Breast epithelium (tissue), 4 donors: Measurements from ENCODE around the gene PAX7. TPM values are rescaled to one million over a fixed set of nuclear protein-coding genes. Genes with fewer than 3 reads are reported as not detected.

Experiments
- DNase-seq, 2 donors: peaks; one replicate each; pipeline ENCODE4 v3.0.0-alpha.2; 2019; ENCODE audit warnings: low spot score in 2 of 2
- H3K27ac ChIP-seq, 2 donors: fragments of 200-600 bp; sonication (generic) in 1 of 2; one replicate each; pipeline ENCODE4 v1.5.1; 2016 to 2019; ENCODE audit warnings: mild to moderate bottlenecking in 1 of 2
- H3K27me3 ChIP-seq, 2 donors: fragments of 200-600 bp; sonication (generic) in 1 of 2; one replicate each; pipeline versions ENCODE4 v1.5.1 to v1.6.0; 2017 to 2019; ENCODE audit warnings: control low read depth in 1 of 2, mild to moderate bottlenecking in 1 of 2
- H3K36me3 ChIP-seq: fragments of 200-600 bp; one replicate; pipeline ENCODE4 v1.5.1; 2019
- H3K4me1 ChIP-seq, 2 donors: fragments of 200-600 bp; sonication (generic); one replicate each; pipeline ENCODE4 v1.5.1; 2016 to 2019; ENCODE audit warnings: control low read depth in 1 of 2
- H3K4me3 ChIP-seq, 3 donors: fragments of 200-600 bp; sonication (generic); 1 replicate in 2 of 3; 2 replicates in 1 of 3; pipeline ENCODE4 v1.5.1; 2016 to 2019; ENCODE audit warnings: mild to moderate bottlenecking in 3 of 3, moderate library complexity in 2 of 3
- H3K9me3 ChIP-seq, 2 donors: fragments of 200-600 bp; sonication (generic) in 1 of 2; one replicate each; pipeline ENCODE4 v1.5.1; 2016 to 2019; ENCODE audit warnings: control low read depth in 1 of 2
- CTCF ChIP-seq, 3 donors: fragments of 450-650 bp; IDR thresholded peaks; one replicate each; pipeline ENCODE4 v1.5.1; 2016 to 2017; ENCODE audit warnings: antibody characterized with exemption in 3 of 3, mild to moderate bottlenecking in 3 of 3, moderate library complexity in 3 of 3
- POLR2A ChIP-seq: fragments of 450-650 bp; IDR thresholded peaks from one replicate; pipeline ENCODE4 v1.6.1; 2016; ENCODE audit warnings: antibody characterized with exemption, mild to moderate bottlenecking, moderate library complexity
- POLR2AphosphoS5 ChIP-seq, 3 donors: sonication (generic); formaldehyde crosslinking; IDR thresholded peaks; one replicate each; pipeline ENCODE4 v1.6.1; 2017; ENCODE audit warnings: antibody characterized with exemption in 3 of 3
- intact Hi-C: fragments of 100-400 bp; cut with DNase I; formaldehyde crosslinking; loops from one replicate; pipeline ENCODE4 v1.15.1; 2023; ENCODE audit warnings: low total_unique reads
- total RNA-seq, 3 donors: library from RNA; depleted of rRNA; stranded (reverse); fragments of >200 nt; gene quantifications; one replicate each; pipeline ENCODE4 v1.1.0, GENCODE V29; 2016

The PAX7 gene
- total RNA-seq, 3 donors from 2014 or later = not detected

- no peaks in the 10 kb centered on the region for H3K27me3 ChIP-seq
- no peaks in the 10 kb centered on the region for H3K4me1 ChIP-seq
- intact Hi-C loops = no loop called here
- no peaks in the 10 kb centered on the region for H3K9me3 ChIP-seq
- no peak for TF ChIP-seq POLR2A
- TF ChIP-seq CTCF (IDR thresholded peaks at IDR 0.05) = no peak
- no peak for TF ChIP-seq POLR2AphosphoS5 (IDR thresholded peaks at IDR 0.05)
- H3K4me3 ChIP-seq = no peak overlapping the region
- no peak for DNase-seq
- H3K36me3 ChIP-seq = no peaks in the 10 kb centered on the region
- H3K27ac ChIP-seq = peak overlapping the region in 1 of 2 donors; percentile 25
Measured at GRCh38 chr1:18670121-18670867, 39.6 kb downstream of the PAX7 start.

GRCh38 chr1:18670868-18671225 lies 40.2 kb downstream of the PAX7 start:
- intact Hi-C loops = no loop called here

GRCh38 chr1:18673976-18674375 lies 43.3 kb downstream of the PAX7 start:
- Histone ChIP-seq H3K4me3 (no peak overlapping the region), H3K36me3 (no peaks in the 10 kb centered on the region), H3K4me1 (no peaks in the 10 kb centered on the region), H3K9me3 (no peaks in the 10 kb centered on the region), H3K27me3 (peaks cover 0 to 17% of the 10 kb centered on the region in 2 donors), H3K27ac (no peak overlapping the region)
- TF ChIP-seq POLR2AphosphoS5 (IDR thresholded peaks at IDR 0.05) (no peak), CTCF (IDR thresholded peaks at IDR 0.05) (no peak), POLR2A (no peak)
- intact Hi-C loops = no loop called here
- no peak for DNase-seq

More at GRCh38 chr1:18670868-18671225, 40.2 kb downstream of the PAX7 start:
- H3K27me3 ChIP-seq = peaks cover 0 to 3% of the 10 kb centered on the region in 2 donors
- TF ChIP-seq CTCF (IDR thresholded peaks at IDR 0.05) (no peak), POLR2AphosphoS5 (IDR thresholded peaks at IDR 0.05) (no peak), POLR2A (no peak)
- H3K4me3 ChIP-seq = no peak overlapping the region
- no peak for DNase-seq
- H3K4me1 ChIP-seq = no peaks in the 10 kb centered on the region
- H3K36me3 ChIP-seq = no peaks in the 10 kb centered on the region
- H3K27ac ChIP-seq = peak overlapping the region in 1 of 2 donors; percentile 25
- H3K9me3 ChIP-seq = no peaks in the 10 kb centered on the region

GRCh38 chr1:18676332-18676781 lies 45.7 kb downstream of the PAX7 start:
- no peak for TF ChIP-seq POLR2A
- no peak for TF ChIP-seq POLR2AphosphoS5 (IDR thresholded peaks at IDR 0.05)
- no peak for TF ChIP-seq CTCF (IDR thresholded peaks at IDR 0.05)
- no peaks in the 10 kb centered on the region for H3K9me3 ChIP-seq

GRCh38 chr1:18681423-18681835 lies 50.8 kb downstream of the PAX7 start:
- DNase-seq = no peak
- Histone ChIP-seq H3K9me3 (no peaks in the 10 kb centered on the region), H3K27me3 (peaks cover 0 to 14% of the 10 kb centered on the region in 2 donors), H3K36me3 (no peaks in the 10 kb centered on the region), H3K27ac (no peak overlapping the region), H3K4me1 (no peaks in the 10 kb centered on the region), H3K4me3 (no peak overlapping the region)
- intact Hi-C loops = no loop called here
- TF ChIP-seq POLR2A = no peak
- peak in 2 of 3 donors; percentile 36 to 55 for TF ChIP-seq CTCF (IDR thresholded peaks at IDR 0.05)

More at GRCh38 chr1:18676332-18676781, 45.7 kb downstream of the PAX7 start:
- Histone ChIP-seq H3K4me3 (no peak overlapping the region), H3K27ac (no peak overlapping the region), H3K36me3 (no peaks in the 10 kb centered on the region), H3K27me3 (peaks cover 0 to 17% of the 10 kb centered on the region in 2 donors), H3K4me1 (no peaks in the 10 kb centered on the region)
- DNase-seq = no peak
- intact Hi-C loops = no loop called here
